Measurements from ENCODE around the gene RANBP9. TPM values are rescaled to one million over a fixed set of nuclear protein-coding genes. Genes with fewer than 3 reads are reported as not detected.

The RANBP9 gene
- total RNA-seq, 2 donors from 2014 or later = 43.7 to 45.4 TPM

GRCh38 chr6:13572951-13573654 is 138.5 kb downstream of the RANBP9 start:
- Mint-ChIP-seq H3K4me3 (peak overlapping the region; percentile 89), H3K36me3 (ENCODE audit: low read depth) (peaks cover 4% of the 10 kb centered on the region), H3K27me3 (ENCODE audit: insufficient read depth) (no peaks in the 10 kb centered on the region), H3K4me1 (peaks cover 20% of the 10 kb centered on the region), H3K27ac (peak overlapping the region; percentile 97), H3K9me3 (peaks cover 5% of the 10 kb centered on the region)
- peak overlapping the region; percentile 96 for H3K4me3 ChIP-seq (ENCODE audit: low read length)
- no peaks in the 10 kb centered on the region for H3K27me3 ChIP-seq (ENCODE audit: control insufficient read depth, insufficient read depth, low read length, poor library complexity, severe bottlenecking)
- no peak for TF ChIP-seq CTCF (conservative IDR thresholded peaks at IDR 0.05)
- no peak for DNase-seq
- H3K9me3 ChIP-seq (ENCODE audit: control insufficient read depth, low read length) = peaks cover 7% of the 10 kb centered on the region
- no peak overlapping the region for H3K27ac ChIP-seq (ENCODE audit: low read depth, low read length)
- no peaks in the 10 kb centered on the region for H3K36me3 ChIP-seq (ENCODE audit: control insufficient read depth, insufficient read depth, low read length)
- H3K9ac ChIP-seq (ENCODE audit: extremely low read depth, low read length, poor library complexity, severe bottlenecking) = peak overlapping the region; percentile 71
- peaks cover 6% of the 10 kb centered on the region for H3K4me1 ChIP-seq (ENCODE audit: control insufficient read depth, insufficient read depth, low read length)
- WGBS, 2 experiments (ENCODE audit: insufficient coverage in 1 of 2, insufficient read length in 1 of 2) = 92% methylated on average over 5 to 16 of the region's 16 CpGs

GRCh38 chr6:13572240-13572639 is 139.4 kb downstream of the RANBP9 start:
- no peaks in the 10 kb centered on the region for H3K27me3 ChIP-seq (ENCODE audit: control insufficient read depth, insufficient read depth, low read length, poor library complexity, severe bottlenecking)
- Mint-ChIP-seq H3K9me3 (no peaks in the 10 kb centered on the region), H3K27me3 (ENCODE audit: insufficient read depth) (no peaks in the 10 kb centered on the region), H3K4me3 (no peak overlapping the region), H3K36me3 (ENCODE audit: low read depth) (no peaks in the 10 kb centered on the region), H3K4me1 (peaks cover 20% of the 10 kb centered on the region), H3K27ac (no peak overlapping the region)
- H3K4me1 ChIP-seq (ENCODE audit: control insufficient read depth, insufficient read depth, low read length) = peaks cover 6% of the 10 kb centered on the region
- peaks cover 7% of the 10 kb centered on the region for H3K9me3 ChIP-seq (ENCODE audit: control insufficient read depth, low read length)
- DNase-seq = no peak
- H3K36me3 ChIP-seq (ENCODE audit: control insufficient read depth, insufficient read depth, low read length) = no peaks in the 10 kb centered on the region
- no peak for TF ChIP-seq CTCF (conservative IDR thresholded peaks at IDR 0.05)
- WGBS, 2 experiments (ENCODE audit: insufficient coverage in 1 of 2, insufficient read length in 1 of 2) = 92 to 94% methylated on average over 6 to 7 of the region's 7 CpGs
- no peak overlapping the region for H3K9ac ChIP-seq (ENCODE audit: extremely low read depth, low read length, poor library complexity, severe bottlenecking)
- H3K4me3 ChIP-seq (ENCODE audit: low read length) = no peak overlapping the region
- H3K27ac ChIP-seq (ENCODE audit: low read depth, low read length) = no peak overlapping the region

Other genes with a start within 250 kb of the RANBP9 start
- 1 to 10 TPM in 1 of 2 donors, under 1 TPM in 1; 0.71 to 1.9 TPM for gene GFOD1, start 224.2 kb downstream of the RANBP9 start, total RNA-seq
- 10 to 100 TPM; 12.1 to 19.0 TPM for gene SIRT5, start 137.2 kb downstream of the RANBP9 start, total RNA-seq
- gene NOL7, start 96.5 kb downstream of the RANBP9 start, total RNA-seq = 10 to 100 TPM; 47.8 to 52.9 TPM
- 10 to 100 TPM; 33.8 to 38.6 TPM for gene MCUR1, start 102.7 kb upstream of the RANBP9 start, total RNA-seq
- gene RNF182, start 213.1 kb upstream of the RANBP9 start, total RNA-seq = 1 to 10 TPM; 4.1 to 5.2 TPM

All from endodermal cell (in vitro differentiated cells).